Measurements from ENCODE around the gene AMOTL1.

- TF ChIP-seq EZH2 (IDR thresholded peaks at IDR 0.05) (no peak), POLR2AphosphoS5 (IDR thresholded peaks at IDR 0.05; ENCODE audit: borderline replicate concordance, low read depth, low read length) (no peak), FOXP2 (optimal IDR thresholded peaks at IDR 0.05; ENCODE audit: control extremely low read depth, extremely low read length, insufficient read depth) (no peak)
Observed at GRCh38 chr11:94853836-94854235, 85.7 kb downstream of the AMOTL1 start.

Data from SK-N-MC (cell line).